Body of pancreas (tissue), 4 donors: Measurements from ENCODE around the gene STPG3.

Experiments used
- CTCF ChIP-seq, 7 experiments: fragments of 450-650 bp in 4 of 7; fragments of 200-600 bp in 3 of 7; sonication (generic) in 3 of 7; IDR thresholded peaks; one replicate each; pipeline ENCODE4 v1.5.1; 2016 to 2019; ENCODE audit warnings: antibody characterized with exemption in 7 of 7
- POLR2A ChIP-seq, 3 donors: fragments of 450-650 bp; IDR thresholded peaks; one replicate each; pipeline ENCODE4 v1.6.1; 2016; ENCODE audit warnings: antibody characterized with exemption in 3 of 3, mild to moderate bottlenecking in 2 of 3

- no peak for TF ChIP-seq CTCF (IDR thresholded peaks at IDR 0.05)
- no peak for TF ChIP-seq POLR2A (IDR thresholded peaks at IDR 0.05)
These were observed 16.2 kb upstream of the STPG3 start for GRCh38 chr9:137234758-137235423.
